Measurements from ENCODE around the gene ENDOD1.

Gene ENDOD1

DNA sequence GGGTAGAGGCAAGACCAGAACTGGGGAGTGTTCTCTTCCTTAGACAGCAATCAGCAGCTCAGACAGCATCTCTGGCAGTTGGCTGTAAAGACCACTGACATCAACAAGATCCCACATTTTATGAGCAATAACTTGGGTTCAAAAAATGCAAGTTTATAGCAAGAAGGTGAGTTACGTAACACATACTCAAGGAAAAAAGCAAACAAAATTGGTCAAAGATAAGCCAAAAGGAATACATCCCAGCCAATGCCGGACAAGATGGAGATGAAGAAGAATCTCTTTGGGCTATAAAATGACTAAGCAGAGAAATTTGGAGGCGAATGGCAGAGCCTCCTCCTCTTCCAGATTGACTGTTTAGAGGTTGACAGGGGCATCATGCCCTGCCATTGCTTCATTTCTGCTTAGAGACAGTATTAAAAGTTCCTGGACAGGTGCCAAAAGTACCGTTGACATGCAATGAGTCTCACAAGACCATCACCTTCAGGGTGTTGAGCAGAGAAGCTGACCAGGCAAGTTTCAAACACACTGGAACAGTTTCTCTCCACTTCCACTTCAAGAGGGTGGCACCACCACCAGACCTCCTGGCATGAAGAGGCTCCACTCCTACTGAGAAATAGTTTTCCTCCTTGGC, 55.9 kb downstream of the ENDOD1 start:
- DNase-seq, result no peak

DNA sequence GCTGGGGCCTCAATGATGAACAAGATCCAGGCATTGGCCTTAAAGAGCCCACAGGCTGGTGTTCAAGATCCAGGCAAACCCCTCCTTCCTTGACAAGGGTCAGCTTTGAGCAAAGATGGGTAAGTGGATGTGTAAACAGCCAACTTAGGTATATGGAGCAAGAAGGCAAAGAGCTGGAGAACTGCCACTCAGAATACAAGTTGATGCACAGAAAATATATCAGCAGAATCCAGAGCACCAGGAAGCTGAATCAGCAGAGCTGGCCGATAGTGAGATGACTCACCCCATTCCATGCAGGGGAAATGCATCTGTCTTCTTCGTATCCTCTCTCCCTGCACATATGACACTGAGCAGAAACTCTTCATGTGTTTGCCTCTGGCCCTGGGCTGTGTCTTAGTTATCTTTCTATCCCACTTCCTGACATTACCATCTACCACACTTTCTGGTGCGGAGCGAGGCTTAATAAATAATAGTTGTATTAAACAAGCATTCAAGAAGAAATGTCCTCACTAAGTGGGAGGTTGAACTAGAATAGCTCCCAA, 57.8 kb downstream of the ENDOD1 start:
- DNase-seq, result no peak

DNA sequence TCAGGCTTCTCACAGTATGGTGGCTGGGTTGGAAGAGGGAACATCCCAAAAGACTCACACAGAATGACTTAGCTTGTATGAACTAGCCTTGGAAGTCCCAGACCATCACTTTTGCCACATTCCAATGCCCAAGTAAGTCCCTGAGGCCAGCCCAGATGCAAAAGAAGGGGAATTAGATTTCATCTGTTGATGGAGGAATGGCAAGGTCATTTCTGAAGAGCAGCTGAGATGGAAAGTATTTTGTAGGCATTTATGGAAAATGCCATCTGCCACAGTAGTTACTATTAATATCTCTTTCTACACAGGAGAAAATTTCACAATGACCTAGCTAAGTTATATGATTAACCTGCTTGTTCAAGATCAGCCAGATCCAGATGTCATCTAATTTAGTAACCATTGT, 58.8 kb downstream of the ENDOD1 start:
- no peak for DNase-seq

DNA sequence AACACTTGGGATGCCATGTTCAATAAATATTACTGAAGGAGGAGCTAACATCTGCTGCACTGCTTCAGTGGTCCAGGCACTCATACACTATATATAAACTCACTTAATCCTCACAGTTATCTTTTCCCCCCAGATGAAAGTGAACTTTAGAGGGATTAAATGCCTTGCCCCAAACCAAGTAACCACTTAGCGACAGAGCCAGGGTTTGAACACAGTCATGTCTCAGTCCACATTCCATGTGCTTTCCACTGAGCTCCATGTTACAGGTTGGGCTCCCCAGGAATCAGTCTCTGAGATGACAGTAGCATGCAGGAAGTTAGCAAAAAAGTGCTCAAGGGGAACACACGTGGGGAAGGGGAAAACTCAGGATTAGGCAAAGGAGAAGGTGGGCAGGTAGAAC, 59.3 kb downstream of the ENDOD1 start:
- no peak for DNase-seq

DNA sequence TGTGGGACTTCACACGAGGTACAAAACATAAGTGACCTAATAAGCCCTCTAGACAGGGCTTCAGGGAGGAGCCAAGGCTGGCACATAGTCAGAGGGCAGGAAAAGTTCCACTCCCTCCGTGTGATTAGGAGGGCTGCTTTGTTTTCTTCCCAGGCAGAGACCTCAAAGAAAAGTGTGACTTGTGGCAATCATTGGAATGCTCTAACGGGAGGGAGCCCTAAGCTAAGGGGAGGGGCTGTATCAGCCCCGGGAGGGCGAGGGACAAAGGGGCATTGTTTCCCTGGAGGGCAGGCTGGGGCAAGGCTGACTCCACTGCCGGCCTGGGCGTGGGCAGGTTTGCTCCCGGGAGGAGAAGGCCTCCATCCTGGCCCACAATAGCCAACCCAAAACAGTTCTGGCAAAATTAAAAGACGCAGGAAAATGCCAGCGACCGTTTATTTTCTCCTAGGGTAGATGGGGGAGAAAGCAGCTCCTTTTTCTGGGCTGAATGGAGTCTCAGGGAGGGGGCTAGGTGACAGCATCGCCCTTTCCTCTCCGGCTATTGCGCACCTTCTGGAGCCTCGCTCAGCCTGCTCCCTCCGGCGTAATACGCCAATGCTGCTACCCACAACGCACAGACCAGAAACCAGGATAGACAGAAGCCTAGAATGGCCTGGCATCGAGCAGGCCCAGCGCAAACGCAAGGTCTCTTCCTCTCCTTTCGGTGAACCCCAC, 60.2 kb downstream of the ENDOD1 start:
- no peak for DNase-seq

DNA sequence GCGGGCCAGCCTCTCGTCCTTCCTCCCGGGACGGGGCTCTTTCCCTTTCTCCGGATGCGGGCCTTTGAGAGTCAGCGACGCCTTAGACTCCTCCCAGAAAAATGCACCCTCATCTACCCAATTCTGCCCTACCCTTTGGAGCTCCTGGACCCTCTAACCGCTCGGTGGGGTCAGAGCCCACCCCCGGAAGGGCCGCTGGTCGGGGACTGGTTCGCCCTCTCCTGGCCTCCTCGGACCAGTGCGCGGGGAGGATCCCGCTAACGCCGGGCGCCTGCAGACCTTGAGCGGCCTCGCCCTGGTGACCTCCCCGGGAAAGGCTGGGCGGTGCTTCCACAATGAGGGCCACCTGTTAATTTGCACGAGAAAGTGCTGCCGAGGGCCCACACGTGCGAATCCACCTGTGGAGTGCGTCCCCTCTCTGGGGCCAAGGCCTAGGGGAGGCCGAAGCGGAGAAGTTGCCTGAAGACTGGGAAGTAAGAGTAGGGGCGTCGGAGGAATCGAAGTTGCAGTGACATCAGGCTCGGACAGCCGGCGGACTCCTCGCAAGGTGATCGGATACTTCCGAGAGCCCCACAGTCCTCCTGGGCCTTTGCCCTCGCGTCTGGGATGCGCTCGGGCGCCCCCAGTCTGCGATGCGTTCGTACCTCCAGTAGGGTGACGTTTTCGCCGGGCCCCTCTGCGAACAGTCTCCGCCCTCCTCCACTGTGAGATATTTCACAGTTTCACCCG, 61.5 kb downstream of the ENDOD1 start:
- peak; percentile 82 for DNase-seq

DNA sequence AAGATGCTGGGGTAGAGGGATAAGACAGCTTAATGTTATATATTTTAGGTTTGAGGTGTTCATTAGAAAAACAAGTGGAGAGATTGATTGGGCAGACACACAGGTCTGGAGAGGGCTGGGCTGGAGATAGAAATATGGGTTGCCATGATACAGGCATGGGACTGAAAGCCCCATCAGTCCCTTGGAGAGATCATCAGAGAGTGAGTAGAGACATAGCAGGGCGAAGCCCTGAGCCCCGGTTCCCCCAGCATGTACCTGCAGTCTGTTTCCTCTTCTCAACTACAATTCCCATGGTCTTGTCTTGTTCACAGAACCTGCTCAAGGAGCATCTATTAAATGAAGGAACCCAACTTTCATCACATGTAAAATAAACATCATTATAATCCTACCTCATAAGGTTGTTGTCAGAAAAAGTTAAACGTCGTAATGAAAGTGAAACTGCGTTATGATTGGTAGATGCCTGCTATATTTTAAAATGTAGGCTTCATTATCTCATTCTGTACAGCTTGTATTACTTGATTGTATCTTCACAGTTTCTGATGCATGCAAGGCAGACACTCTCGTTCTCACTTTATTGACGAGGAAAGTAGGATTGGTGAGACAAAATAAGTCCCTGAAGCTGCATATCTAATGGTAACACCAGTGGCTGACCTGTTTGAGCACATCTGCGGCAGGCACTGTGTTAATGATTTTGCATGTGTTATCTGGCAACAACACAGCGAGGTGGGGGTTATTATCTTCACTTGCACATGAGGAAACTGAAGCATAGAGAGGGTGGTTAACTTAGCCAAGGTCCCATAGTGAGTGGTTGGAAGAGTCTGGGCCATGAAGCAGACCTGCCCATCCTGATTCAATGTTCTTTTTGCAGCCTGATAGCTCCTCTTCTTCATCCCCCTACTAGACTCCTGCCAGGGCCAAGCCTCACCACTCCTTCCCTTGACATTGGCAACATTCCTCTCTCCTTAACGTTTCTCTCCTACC, 63.5 kb downstream of the ENDOD1 start:
- DNase-seq, result no peak

DNA sequence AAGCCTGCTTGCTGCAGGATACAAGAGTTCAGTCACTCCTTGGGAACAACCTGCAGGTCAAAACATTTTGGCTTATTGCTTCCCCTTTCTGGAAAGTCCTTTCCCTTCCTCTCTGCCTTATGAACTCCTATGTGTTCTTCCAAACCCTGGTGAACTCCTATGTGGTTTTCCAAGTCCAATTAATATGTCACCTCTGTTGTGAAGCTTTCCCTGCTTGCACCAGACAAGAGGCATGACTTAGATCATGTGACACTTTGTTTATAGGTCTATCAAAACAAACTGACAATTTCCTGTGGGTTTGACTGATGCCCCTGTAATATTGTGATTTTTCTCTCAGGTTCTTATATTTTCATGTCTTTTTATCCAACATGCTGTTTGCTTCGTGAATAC, 64.2 kb downstream of the ENDOD1 start:
- no peak for DNase-seq

DNA sequence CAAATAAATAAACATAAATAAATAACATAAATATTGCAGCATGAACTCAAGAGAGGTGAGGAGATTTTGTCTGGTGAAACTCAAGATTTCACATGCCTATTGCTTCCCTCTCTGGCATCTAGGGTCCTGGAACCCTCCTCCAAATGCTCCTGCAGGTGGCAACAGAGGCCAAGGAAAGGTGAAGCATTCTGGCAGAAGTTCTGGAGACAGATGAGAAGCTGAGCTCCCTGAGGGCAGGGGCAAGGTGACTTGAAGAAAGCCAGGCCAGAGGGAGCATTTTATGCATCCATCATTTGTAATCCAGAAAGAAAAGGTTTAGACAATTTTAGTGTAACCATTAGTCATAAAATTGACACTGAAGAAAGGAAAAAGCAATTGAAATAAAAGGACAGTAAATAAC, 64.9 kb downstream of the ENDOD1 start:
- DNase-seq, result no peak

DNA sequence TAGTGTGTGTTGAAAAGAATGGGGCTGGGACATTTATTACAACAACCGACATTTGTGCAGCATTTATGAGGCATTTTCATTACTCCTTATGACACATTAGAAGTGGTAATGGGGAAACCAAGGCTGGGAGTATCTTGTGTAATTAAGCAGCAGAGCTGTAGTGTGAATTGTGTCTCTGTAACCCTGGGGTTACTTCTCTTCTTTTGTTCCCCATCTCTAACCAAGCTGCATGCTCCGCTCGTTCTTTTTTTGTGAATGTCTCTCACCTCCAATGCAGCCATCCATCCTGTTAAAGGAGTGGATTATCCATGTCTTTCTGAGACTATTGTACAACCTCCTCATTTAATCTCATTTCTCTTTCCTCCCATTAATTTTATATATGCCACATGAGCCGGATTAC, 65.7 kb downstream of the ENDOD1 start:
- DNase-seq, result no peak

DNA sequence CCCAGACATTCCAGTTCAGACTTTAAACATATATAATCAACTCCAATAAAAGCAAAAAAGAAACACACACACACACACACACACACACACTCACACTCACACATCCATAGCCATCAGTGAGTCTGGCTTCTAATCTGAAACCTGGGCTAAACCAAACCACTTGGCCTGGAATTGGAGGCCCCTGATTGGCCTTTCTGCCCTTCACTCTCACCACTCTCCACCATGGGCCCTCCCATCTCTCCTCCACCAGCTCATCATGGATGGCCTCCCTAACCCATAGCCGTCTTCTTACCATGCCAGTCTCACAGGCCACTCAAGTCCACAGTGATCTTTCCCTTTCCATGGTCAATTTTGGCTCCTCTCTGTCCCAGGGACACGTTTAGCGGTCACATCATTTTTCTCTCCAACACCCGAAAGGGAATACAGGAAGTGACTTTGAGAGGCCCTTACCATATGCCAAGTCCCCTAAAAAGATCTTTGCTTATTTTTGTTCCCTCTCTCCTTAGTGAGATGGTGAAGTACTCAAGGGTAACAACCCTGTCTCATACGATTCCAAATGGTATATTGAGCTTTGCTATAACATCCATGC, 66.6 kb downstream of the ENDOD1 start:
- no peak for DNase-seq

DNA sequence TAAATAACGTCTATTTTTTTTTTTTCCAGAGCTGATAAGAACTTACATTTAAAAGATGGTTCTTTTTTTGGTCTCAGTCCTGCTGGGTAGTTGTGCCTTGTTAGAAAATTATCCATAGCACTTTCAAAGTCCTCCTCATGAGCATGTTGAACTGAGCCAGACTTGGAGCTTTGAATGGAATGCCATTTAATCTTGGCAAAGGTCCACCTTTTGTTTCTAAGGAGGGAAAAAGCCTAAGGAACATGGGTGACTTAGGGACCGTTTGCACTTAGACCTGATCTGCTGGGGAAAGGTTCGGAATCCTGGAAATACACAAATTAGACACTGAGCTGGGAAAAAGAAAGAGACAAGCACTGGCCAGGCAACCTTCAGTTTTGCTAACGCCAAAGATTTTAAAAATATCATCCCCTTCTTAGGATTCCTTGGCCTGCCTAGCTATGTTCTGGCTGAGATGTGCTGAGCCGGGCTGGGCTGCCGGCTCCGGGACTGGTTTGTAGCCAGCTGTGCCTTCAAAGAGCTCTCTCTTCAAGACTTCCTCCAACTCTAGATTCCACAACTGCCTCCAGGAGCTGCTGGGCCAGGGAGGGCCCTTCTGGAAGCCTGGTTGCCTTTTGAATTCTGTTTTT, 67.4 kb downstream of the ENDOD1 start:
- DNase-seq, result no peak

DNA sequence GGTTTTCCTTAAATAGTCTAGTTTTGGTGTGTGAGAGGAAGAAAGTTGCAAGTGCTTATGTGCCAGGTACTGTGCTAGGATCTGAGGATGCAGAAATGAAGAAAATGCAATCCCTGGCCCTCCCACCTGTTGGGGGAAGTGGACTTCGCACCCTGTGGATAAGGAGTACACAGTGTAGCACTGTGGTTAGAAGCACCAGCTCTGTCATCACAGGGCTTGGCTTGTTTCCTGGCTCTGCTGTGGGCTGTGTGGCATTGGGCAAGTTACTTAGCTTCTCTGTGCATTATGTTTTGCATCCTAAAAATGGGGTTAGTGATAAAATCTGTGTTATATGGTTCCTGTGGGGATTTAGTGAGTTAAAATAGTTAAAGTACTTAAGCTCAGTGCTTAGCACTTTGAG, 68.2 kb downstream of the ENDOD1 start:
- DNase-seq, result no peak

DNA sequence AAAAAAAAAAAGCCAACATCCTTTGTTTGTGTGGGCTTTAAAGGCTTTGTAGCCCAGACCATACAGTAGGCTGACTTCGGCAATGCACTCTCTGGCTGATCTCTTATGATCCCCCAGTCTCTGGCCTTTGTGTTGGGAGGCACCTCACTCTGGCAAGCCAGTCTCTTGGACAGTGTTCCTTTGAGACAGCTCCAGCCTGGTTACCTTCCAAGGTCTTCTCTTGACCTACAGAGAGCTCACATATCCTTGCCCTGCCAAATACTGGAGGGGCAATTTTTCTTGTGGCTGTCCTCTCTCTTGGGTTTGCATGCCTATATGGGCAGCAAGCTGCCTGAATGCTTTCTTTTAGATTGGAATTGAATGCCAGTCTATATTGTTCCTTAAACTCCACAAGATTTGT, 71.6 kb downstream of the ENDOD1 start:
- DNase-seq, result no peak

DNA sequence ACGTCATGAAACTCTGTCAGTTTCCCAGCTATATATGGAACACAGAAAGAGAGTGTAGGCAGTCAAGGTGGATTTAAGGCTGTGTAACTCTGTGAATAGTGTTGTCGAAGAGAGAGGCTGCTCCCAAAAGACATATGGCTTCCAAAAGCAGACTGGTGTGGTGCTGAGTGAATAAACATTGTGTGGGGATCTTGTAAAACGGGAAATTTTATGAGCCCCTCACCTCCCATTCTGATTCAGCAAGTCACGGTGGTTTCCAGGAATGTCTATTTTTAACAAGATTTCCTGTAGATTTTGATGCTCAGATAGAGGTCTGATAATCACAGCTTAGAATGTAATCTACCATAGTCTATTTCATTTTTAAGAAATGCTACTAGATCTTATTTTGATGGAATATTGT, 73.5 kb downstream of the ENDOD1 start:
- DNase-seq, result no peak

DNA sequence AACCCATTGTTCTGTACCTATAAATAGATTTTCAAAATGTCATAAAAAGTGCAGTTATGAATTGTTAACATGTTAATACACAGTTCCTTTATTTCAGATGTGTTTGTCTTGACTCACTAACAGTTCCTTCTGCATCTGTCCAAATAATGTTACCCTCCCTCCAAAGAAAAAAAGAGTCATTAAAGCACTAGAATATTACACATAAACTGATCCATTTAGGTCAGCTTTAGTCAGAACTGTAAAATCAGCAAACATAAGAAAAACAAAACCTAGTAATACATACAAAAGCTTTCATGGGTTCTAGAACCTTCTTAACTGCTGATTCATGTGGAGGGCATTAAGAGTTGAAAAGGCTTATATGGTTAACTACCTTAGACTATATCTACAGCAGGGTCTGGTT, 76.0 kb downstream of the ENDOD1 start:
- no peak for DNase-seq

DNA sequence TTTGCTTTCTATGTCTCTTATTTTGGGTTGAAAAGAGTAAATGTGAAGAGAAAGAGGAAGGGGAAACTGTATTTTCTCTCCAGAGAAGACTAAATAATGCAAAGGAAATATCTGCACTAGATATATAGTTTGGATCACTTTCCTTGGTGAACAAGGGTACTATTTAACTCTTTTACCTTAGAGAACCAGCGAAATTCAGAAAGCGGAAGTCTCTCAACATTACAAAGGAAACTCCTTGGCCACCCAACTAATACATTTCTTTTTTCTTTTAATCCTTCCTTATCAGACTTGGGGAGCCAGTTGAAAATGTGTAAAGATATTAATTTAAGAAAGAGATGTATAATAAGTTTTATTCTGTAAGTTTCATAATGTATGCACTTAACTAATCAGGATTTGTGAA, 77.1 kb downstream of the ENDOD1 start:
- no peak for DNase-seq

DNA sequence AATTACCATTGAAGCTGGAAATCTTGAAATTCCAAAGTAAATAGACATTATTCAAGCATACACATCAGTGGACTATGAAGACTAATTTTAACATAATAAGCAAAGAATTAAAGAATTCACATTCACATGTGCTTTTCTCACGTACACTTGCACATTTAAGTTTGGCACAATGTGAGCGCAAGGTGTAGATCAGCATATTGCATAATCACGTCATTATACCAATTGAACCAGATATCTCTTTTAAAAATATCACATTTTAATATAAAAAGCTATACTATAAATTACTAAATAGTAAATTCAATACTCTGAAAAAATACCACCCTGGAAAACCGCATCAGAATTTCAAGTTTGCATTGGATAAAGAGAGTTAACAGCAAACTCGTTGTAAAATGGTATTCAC, 80.6 kb downstream of the ENDOD1 start:
- DNase-seq, result no peak

DNA sequence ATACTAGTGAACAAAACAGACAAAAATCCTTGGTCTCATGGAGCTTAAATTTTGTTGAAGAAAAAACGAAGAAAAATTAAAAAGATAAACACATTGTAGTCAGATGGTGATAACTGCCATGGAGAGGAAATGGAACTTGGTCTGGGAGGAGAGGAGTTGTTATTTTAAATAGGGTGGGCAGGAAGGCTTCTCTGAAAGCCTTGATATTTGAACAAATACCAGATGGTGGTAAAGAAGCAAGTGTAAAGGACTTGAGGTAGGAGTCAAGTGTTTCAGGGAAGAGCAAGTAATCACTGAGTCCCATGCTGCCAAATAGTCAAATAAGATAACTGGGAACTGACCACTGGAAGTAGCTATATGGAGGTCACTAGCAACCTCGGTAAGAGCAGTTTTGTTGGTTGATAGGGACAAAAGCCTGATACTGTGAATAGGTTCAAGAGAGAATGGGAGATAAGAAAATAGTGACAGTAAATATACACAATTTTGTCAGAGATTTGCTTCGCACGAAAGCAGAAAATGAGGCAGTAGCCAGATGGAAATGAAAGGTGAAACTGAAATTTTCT, 86.3 kb downstream of the ENDOD1 start:
- DNase-seq, result no peak
